Neuron (in vitro differentiated cells): ENCODE measurements around the gene TRAF3.
"Not testable (repeated sequence)": the region's sequence is repeated elsewhere in the genome, so short reads cannot be mapped to it uniquely, and the experiment has no call there.

ENCODE experiments used
- H2AFZ ChIP-seq: one replicate; pipeline ENCODE4 v1.6.1; 2013; ENCODE audit warnings: low read depth, mild to moderate bottlenecking, inconsistent platforms, low read length, moderate library complexity
- H3K27me3 ChIP-seq: one replicate; pipeline ENCODE4 v1.6.1; 2013; ENCODE audit warnings: low read length; ENCODE audit not compliant: insufficient read depth
- H3K36me3 ChIP-seq: one replicate; pipeline ENCODE4 v1.6.1; 2013; ENCODE audit warnings: low read length; ENCODE audit not compliant: insufficient read depth
- H3K4me1 ChIP-seq: one replicate; pipeline ENCODE4 v1.6.1; 2013; ENCODE audit warnings: low read length; ENCODE audit not compliant: insufficient read depth
- H3K4me3 ChIP-seq: 2 replicates; pipeline ENCODE4 v1.5.1; 2013; ENCODE audit warnings: mild to moderate bottlenecking, low read length, moderate library complexity
- H3K9me3 ChIP-seq: one replicate; pipeline ENCODE4 v1.6.1; 2013; ENCODE audit warnings: low read length

TRAF3 gene

GRCh38 chr14:102759456-102760187, 17.6 kb upstream of the TRAF3 start:
- H2AFZ ChIP-seq = peak overlapping the region; percentile 58
- peaks cover 9% of the 10 kb centered on the region for H3K4me1 ChIP-seq

DNA sequence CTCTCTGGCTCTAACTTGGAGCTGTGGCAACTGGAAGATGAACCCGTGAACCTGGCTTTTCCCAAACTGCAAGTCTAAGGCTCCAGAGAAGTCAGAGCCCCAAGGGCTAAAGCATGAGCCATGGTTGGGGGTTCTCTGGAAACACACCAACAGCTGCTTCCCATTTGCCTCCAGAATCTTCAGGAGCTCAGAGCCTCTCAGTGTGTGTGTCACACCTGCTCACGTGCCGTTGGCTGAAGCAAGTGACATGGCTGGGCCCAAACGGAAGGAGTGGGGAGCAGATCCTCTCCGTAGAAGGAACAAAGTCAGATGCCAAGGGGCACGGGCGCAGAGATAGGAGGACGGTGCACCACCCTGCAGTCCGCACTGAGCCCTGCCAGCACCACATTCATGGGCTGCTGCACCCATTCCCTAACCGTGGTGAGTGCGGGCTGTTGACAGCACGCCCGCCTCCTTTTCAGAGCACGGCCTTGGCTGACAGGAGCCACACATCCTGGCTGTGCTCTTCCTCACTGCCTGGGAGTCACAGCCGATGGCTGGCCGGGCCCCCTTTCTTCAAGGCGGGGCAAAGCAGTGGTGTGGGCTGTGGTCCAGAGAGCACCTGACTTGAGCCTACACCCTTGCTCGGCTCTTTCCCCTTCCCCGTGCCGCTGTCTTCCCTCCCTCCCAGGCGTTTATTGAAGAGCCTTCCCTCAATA, 16.6 kb upstream of the TRAF3 start:
- no peak overlapping the region for H3K4me3 ChIP-seq
- no peaks in the 10 kb centered on the region for H3K36me3 ChIP-seq
- no peaks in the 10 kb centered on the region for H3K27me3 ChIP-seq
- H2AFZ ChIP-seq = no peak overlapping the region
- no peaks in the 10 kb centered on the region for H3K9me3 ChIP-seq
- H3K4me1 ChIP-seq = peaks cover 9% of the 10 kb centered on the region

More at GRCh38 chr14:102759456-102760187, 17.6 kb upstream of the TRAF3 start:
- no peaks in the 10 kb centered on the region for H3K9me3 ChIP-seq
- no peak overlapping the region for H3K4me3 ChIP-seq
- H3K36me3 ChIP-seq = no peaks in the 10 kb centered on the region
- H3K27me3 ChIP-seq = no peaks in the 10 kb centered on the region

DNA sequence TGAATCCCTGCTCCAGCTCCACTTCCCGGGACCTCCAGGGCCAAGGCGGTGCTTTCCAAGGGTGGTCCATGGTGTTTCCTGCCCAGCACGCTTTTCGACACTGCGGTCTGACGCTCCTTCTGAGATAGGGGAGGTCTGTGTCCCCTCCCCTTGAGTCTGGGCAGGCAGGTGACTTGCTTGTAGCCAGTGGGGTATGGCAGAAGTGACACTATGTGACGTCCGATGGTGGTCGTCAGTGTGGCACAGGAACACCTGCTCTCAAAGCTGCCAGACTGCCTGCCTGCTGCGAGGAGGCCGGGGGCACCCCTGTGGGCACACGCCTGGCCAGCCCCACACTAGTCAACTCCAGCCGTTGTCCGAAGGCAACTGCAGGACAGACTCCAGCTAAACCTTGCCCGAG, 16.0 kb upstream of the TRAF3 start:
- H3K36me3 ChIP-seq = no peaks in the 10 kb centered on the region
- peaks cover 9% of the 10 kb centered on the region for H3K4me1 ChIP-seq
- H3K4me3 ChIP-seq = no peak overlapping the region
- H3K9me3 ChIP-seq = no peaks in the 10 kb centered on the region
- no peaks in the 10 kb centered on the region for H3K27me3 ChIP-seq
- no peak overlapping the region for H2AFZ ChIP-seq

- no peaks in the 10 kb centered on the region for H3K27me3 ChIP-seq
- H3K36me3 ChIP-seq = no peaks in the 10 kb centered on the region
- no peak overlapping the region for H2AFZ ChIP-seq
- peaks cover 9% of the 10 kb centered on the region for H3K4me1 ChIP-seq
- H3K9me3 ChIP-seq = no peaks in the 10 kb centered on the region
- no peak overlapping the region for H3K4me3 ChIP-seq
These were observed 13.0 kb upstream of the TRAF3 start for GRCh38 chr14:102764220-102764671.

DNA sequence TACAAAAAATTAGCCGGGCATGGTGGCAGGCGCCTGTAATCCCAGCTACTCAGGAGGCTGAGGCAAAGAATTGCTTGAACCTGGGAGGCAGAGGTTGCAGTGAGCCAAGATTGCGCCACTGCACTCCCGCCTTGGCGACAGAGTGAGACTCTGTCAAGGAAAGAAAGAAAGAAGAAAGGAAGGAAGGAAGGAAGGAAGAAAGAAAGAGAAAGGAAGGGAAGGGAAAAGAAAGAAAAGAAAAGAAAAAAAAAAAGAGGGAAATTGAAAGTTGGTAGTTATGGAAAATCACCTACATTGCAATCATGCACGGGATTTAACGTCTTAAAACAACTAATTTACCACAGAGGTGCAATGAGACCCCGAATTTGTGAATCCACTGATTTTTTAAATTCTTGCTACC, 11.5 kb upstream of the TRAF3 start:
- H3K4me3 ChIP-seq, H3K4me1 ChIP-seq, H3K9me3 ChIP-seq, H3K36me3 ChIP-seq, H3K27me3 ChIP-seq, H2AFZ ChIP-seq: not testable (repeated sequence)

GRCh38 chr14:102768223-102769048, 8.8 kb upstream of the TRAF3 start:
- H3K9me3 ChIP-seq = no peaks in the 10 kb centered on the region
- H3K27me3 ChIP-seq = no peaks in the 10 kb centered on the region
- H3K36me3 ChIP-seq = no peaks in the 10 kb centered on the region
- no peak overlapping the region for H3K4me3 ChIP-seq
- H2AFZ ChIP-seq = no peak overlapping the region
- peaks cover 3% of the 10 kb centered on the region for H3K4me1 ChIP-seq

- no peak overlapping the region for H2AFZ ChIP-seq
- no peak overlapping the region for H3K4me3 ChIP-seq
- peaks cover 3% of the 10 kb centered on the region for H3K4me1 ChIP-seq
- no peaks in the 10 kb centered on the region for H3K9me3 ChIP-seq
- no peaks in the 10 kb centered on the region for H3K36me3 ChIP-seq
- H3K27me3 ChIP-seq = no peaks in the 10 kb centered on the region
These were observed 8.3 kb upstream of the TRAF3 start for GRCh38 chr14:102769049-102769327.

DNA sequence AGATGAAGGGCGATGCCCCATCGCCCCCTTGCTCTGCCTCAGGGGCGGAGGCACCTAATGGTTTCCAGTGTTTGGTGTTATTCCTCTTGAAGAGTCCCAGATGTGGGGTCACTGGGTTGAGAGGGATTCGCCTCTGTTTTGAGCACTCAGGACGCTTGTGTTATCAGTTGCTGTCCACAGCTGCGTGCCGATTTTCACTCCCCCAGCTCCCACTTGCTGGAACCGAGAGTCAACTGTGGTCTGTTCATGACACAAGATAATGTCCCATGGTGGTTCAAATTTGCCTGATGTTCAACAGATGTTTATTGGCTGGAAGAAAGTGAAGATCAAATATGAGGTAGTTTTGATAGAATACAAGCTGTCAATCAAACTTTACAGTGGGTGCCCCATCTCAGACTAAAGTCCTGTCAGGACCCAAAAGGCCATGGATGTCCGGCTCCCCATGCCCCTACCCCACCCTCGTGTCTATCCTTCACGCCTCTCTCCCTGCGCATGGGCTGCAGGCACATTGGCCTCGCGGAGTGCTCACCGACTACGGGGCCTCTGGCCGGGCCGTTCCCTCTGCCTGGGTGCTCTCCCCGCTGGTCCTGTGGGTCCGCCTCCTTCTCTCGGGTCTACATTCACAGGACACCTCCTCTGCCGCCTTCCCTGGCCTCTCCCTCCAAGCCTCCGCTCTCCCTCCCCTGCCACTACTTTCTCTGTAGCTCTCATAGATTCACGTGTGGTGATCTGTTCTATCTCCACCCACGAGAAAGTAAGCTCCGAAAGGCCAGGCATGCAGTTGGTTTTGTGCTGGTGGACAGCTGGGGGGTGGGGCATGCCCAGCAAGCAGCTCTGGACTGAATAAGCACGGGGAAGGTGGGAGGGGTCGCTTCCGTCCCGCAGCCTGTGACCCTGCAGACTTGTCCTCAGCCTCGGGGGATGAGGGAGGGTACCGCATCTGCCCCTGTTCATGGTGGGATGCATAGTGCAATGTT, 6.8 kb upstream of the TRAF3 start:
- Histone ChIP-seq H3K4me3 (no peak overlapping the region), H2AFZ (no peak overlapping the region), H3K36me3 (no peaks in the 10 kb centered on the region), H3K4me1 (peaks cover 9% of the 10 kb centered on the region), H3K27me3 (no peaks in the 10 kb centered on the region), H3K9me3 (no peaks in the 10 kb centered on the region)

DNA sequence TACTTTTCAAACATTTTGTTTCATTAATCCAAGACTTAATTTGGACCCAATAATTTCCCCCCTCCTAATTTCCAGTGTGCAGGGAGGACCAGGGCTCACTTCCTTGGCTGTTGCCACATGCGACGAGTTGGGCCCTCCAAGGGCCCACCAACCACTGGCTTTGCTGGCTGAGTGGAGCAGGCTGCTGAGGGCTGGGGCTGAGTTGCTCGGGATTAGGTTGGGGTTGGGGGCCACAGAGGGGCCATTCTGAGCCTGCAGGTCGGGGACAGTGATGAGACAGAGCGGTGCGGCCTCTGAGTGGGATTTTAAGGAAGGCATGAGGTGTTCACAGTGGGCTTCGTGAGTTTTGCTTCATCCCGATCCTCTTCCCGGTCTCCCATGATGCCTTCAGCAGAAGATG, 6.1 kb upstream of the TRAF3 start:
- Histone ChIP-seq H3K36me3 (no peaks in the 10 kb centered on the region), H3K27me3 (no peaks in the 10 kb centered on the region), H3K4me3 (no peak overlapping the region), H3K9me3 (no peaks in the 10 kb centered on the region), H3K4me1 (peaks cover 9% of the 10 kb centered on the region), H2AFZ (no peak overlapping the region)

DNA sequence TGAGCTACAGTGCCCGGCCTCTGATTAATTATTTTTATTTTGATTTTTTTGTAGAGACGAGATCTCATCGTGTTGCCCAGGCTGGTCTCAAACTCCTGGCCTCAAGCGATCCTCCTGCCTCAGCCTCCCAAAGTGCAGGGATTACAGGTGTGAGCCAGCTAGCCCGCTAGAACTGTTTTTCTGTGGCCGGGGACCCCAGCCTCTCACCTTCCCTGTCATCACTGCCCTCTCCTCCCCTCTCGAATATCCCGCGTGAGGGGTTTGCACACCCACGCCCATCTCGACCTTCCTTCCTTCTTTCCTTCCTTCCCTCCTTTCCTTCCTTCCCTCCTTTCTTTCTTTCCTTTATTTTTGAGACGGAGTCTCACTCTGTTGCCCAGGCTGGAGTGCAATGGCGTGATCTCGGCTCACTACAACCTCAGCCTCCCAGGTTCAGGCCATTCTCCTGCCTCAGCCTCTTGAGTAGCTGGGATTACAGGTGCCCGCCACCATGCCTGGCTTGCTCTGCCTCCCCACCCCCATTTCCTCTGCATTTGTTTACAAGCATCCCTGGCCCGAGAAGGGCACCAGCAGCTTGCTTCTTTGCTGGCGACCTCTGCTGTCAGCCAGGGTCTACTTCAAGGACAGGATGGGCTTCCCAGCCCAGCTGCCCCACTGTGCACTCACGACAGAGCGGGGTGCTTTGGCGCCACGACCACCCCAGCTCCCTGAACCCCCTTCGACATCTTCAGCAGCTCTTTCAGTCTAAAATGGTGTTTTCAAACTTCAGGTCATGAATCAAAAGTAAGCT, 4.3 kb upstream of the TRAF3 start:
- H3K27me3 ChIP-seq = no peaks in the 10 kb centered on the region
- no peaks in the 10 kb centered on the region for H3K36me3 ChIP-seq
- H3K9me3 ChIP-seq = no peaks in the 10 kb centered on the region
- H2AFZ ChIP-seq = no peak overlapping the region
- peaks cover 12% of the 10 kb centered on the region for H3K4me1 ChIP-seq
- H3K4me3 ChIP-seq = no peak overlapping the region

DNA sequence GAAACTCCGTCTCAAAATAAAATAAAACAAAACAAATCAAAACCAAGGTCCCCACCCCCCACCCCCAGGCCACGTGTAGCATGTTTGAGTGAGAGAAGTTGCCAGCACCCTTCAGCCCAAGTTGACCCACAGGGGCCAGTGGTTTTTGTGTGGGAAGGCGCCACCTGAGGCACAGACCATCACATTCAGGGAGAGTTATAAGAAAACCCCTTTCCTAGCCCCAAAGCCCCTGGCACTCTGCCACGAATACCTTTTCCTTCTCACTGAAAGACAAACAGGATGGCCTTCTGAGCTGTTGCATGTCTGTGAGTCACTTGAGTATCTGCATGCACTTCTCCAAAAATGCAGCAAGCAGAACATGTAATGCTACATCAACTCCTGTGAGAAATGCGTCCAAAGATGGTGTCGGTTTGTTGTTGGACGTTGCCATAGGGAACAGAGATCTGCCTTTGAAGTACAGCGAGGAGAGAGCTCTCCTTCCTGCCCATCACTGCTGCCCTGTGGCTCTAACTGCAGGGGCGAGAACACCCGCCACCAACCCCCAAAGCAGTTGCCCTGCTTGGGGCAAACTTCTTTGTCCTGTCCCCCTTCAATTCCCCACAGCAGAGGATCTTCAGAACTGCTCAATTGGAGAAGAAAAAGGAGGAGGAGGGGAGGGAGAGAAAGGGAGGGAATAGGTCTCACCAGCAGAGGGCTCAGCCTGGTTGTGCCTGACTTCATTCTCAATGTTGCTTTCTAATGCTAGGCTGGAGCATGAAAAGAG, 2.7 kb upstream of the TRAF3 start:
- peak overlapping the region; percentile 43 for H2AFZ ChIP-seq
- peaks cover 21% of the 10 kb centered on the region for H3K4me1 ChIP-seq

More for the DNA sequence above, 2.7 kb upstream of the TRAF3 start:
- Histone ChIP-seq H3K27me3 (no peaks in the 10 kb centered on the region), H3K9me3 (no peaks in the 10 kb centered on the region), H3K4me3 (peak overlapping the region; percentile 8), H3K36me3 (no peaks in the 10 kb centered on the region)
